Right lobe of liver (tissue), 4 donors: ENCODE data around the gene CD59.

Source experiments
- POLR2A ChIP-seq: fragments of 450-650 bp; IDR thresholded peaks from one replicate; pipeline ENCODE4 v1.6.1; 2017; ENCODE audit warnings: antibody characterized with exemption, mild to moderate bottlenecking
- TF ChIP-seq, protein P1 (sequence below), 4 donors: fragments of 200-600 bp in 3 of 4; fragments of 450-650 bp in 1 of 4; IDR thresholded peaks; one replicate each; pipeline versions ENCODE4 v1.5.1 to v1.8.0; 2016 to 2022; ENCODE audit warnings: antibody characterized with exemption in 4 of 4, mild to moderate bottlenecking in 2 of 4
- donor health status: DM: no; HTN: no; CAD: no.
- donor health status: DM: no; HTN: no; CAD: no.
- donor health status: DM: no; HTN: yes; CAD: no.

DNA sequence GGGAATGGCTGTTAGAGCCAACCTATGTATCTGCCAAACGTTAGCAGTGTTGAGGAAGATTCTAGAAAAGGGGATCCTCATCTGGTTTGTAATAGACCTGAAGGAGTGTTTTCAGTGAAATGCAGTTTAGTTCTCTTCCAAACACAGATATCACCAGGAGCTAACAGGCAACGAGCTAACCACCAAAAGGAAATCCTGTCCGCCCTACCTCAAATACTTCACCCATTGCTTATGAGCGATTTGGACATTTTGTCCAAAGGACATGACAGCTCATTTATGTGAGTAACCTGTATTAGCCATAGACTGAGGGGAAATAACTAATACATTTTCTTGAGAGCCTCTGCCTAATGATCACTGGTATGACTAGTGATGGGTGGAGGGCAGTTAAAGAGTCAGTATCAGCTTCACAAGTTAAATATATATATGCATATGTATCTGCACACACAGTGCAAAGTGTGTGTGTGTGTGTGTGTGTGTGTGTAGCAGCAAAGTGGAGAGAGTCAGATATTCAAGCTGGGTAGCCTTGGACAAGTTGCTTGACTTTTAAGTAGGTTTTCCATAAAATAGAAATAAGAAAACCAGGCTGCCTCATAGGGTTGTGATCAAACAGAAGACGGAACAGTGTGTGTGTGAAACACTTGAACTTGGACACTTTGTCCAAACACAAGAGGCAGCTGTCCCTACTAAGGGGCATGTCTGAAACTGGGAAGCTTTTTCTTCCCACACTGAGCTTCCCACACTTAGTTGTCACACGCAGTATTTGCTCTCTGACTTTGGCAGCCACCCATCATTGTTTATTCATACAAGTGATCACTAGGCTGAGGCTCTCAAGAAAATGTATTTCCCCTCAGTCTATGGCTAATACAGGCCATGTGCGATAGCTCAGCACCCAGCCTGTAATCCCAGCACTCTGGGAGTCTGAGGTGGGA is 34.7 kb downstream of the CD59 start:
- no peak for TF ChIP-seq POLR2A
- TF ChIP-seq, protein P1, sequence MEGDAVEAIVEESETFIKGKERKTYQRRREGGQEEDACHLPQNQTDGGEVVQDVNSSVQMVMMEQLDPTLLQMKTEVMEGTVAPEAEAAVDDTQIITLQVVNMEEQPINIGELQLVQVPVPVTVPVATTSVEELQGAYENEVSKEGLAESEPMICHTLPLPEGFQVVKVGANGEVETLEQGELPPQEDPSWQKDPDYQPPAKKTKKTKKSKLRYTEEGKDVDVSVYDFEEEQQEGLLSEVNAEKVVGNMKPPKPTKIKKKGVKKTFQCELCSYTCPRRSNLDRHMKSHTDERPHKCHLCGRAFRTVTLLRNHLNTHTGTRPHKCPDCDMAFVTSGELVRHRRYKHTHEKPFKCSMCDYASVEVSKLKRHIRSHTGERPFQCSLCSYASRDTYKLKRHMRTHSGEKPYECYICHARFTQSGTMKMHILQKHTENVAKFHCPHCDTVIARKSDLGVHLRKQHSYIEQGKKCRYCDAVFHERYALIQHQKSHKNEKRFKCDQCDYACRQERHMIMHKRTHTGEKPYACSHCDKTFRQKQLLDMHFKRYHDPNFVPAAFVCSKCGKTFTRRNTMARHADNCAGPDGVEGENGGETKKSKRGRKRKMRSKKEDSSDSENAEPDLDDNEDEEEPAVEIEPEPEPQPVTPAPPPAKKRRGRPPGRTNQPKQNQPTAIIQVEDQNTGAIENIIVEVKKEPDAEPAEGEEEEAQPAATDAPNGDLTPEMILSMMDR (IDR thresholded peaks at IDR 0.05) = no peak
